GM23338 (cell line): ENCODE measurements around the gene CCDC63. TPM values are rescaled to one million over a fixed set of nuclear protein-coding genes. Genes with fewer than 3 reads are reported as not detected.

Experiments used
- ATAC-seq: fragments of 200-7000 bp; cut with Tn5 transposase; 3 replicates; pipeline ENCODE4 v1.9.1; 2020
- DNase-seq: peaks from one replicate; pipeline ENCODE4 v3.0.0-alpha.2; 2015; ENCODE audit warnings: low spot score
- H2AFZ ChIP-seq: fragments of 200-600 bp; sonication (generic); 2 replicates; pipeline ENCODE4 v1.8.0; 2016; ENCODE audit warnings: antibody characterized with exemption, mild to moderate bottlenecking, moderate library complexity
- H3F3A ChIP-seq: fragments of 200-600 bp; sonication (generic); replicated peaks from 2 replicates; pipeline ENCODE4 v1.8.0; 2017; ENCODE audit warnings: antibody characterized with exemption, mixed run types, low read depth
- H3K27ac ChIP-seq: fragments of 200-600 bp; sonication (generic); 2 replicates; pipeline ENCODE4 v1.6.1; 2016; ENCODE audit warnings: low read depth
- H3K27me3 ChIP-seq: fragments of 200-600 bp; sonication (generic); 2 replicates; pipeline ENCODE4 v1.8.0; 2016; ENCODE audit warnings: mild to moderate bottlenecking, mixed run types, moderate library complexity; ENCODE audit not compliant: insufficient read depth
- H3K36me3 ChIP-seq: fragments of 200-600 bp; sonication (generic); 2 replicates; pipeline ENCODE4 v1.8.0; 2016; ENCODE audit warnings: mild to moderate bottlenecking; ENCODE audit not compliant: insufficient read depth
- H3K4me1 ChIP-seq: fragments of 200-600 bp; sonication (generic); 2 replicates; pipeline ENCODE4 v1.8.0; 2016; ENCODE audit warnings: mild to moderate bottlenecking, moderate library complexity; ENCODE audit not compliant: insufficient read depth
- H3K4me2 ChIP-seq: fragments of 200-600 bp; sonication (generic); 2 replicates; pipeline ENCODE4 v1.7.1; 2017; ENCODE audit warnings: mixed run types
- H3K4me3 ChIP-seq: fragments of 200-600 bp; sonication (generic); 2 replicates; pipeline ENCODE4 v1.6.1; 2016; ENCODE audit warnings: mixed run types
- H3K79me2 ChIP-seq: fragments of 200-600 bp; sonication (generic); replicated peaks from 2 replicates; pipeline ENCODE4 v1.8.0; 2017; ENCODE audit warnings: mild to moderate bottlenecking; ENCODE audit not compliant: insufficient read depth
- H3K9me2 ChIP-seq: fragments of 200-600 bp; sonication (generic); 2 replicates; pipeline ENCODE4 v1.8.0; 2017; ENCODE audit not compliant: insufficient read depth
- H4K20me1 ChIP-seq: fragments of 200-600 bp; sonication (generic); replicated peaks from 2 replicates; pipeline ENCODE4 v1.8.0; 2017; ENCODE audit warnings: mild to moderate bottlenecking; ENCODE audit not compliant: insufficient read depth
- H3K27ac Mint-ChIP-seq: 2 replicates; pipeline ENCODE4 v1.8.0; 2020; ENCODE audit warnings: inconsistent platforms, mild to moderate bottlenecking, moderate library complexity, mixed read lengths
- H3K27me3 Mint-ChIP-seq: 3 replicates; pipeline ENCODE4 v1.8.0; 2022; ENCODE audit warnings: low read depth, mild to moderate bottlenecking, moderate library complexity, mixed read lengths, inconsistent platforms; ENCODE audit not compliant: insufficient read depth, poor library complexity
- H3K36me3 Mint-ChIP-seq: 3 replicates; pipeline ENCODE4 v1.8.0; 2021; ENCODE audit warnings: low read depth, mild to moderate bottlenecking, inconsistent platforms, moderate library complexity, mixed read lengths
- H3K4me1 Mint-ChIP-seq: 3 replicates; pipeline ENCODE4 v1.8.0; 2020; ENCODE audit warnings: mild to moderate bottlenecking, inconsistent platforms, mixed read lengths
- H3K4me3 Mint-ChIP-seq: 3 replicates; pipeline ENCODE4 v1.8.0; 2021; ENCODE audit warnings: moderate library complexity, mild to moderate bottlenecking, inconsistent platforms, mixed read lengths
- H3K9me3 Mint-ChIP-seq: 3 replicates; pipeline ENCODE4 v1.8.0; 2020; ENCODE audit warnings: moderate library complexity, mild to moderate bottlenecking, inconsistent platforms, mixed read lengths
- CREB1 ChIP-seq: fragments of 250-450 bp; sonication (Bioruptor Pico); IDR thresholded peaks from 2 replicates; pipeline ENCODE4 v1.5.0; 2020; ENCODE audit warnings: low read depth, mild to moderate bottlenecking, moderate library complexity
- ETS1 ChIP-seq: IDR thresholded peaks from 2 replicates; pipeline ENCODE4 v1.6.1; 2016; ENCODE audit warnings: antibody characterized with exemption
- EZH2 ChIP-seq: fragments of 200-600 bp; sonication (generic); IDR thresholded peaks from one replicate; pipeline ENCODE4 v1.8.0; 2017; ENCODE audit warnings: antibody characterized with exemption, mild to moderate bottlenecking, low read depth; ENCODE audit not compliant: unreplicated experiment
- EZH2phosphoT487 ChIP-seq: fragments of 200-600 bp; sonication (generic); IDR thresholded peaks from one replicate; pipeline ENCODE4 v1.8.1; 2018; ENCODE audit warnings: antibody characterized with exemption; ENCODE audit not compliant: unreplicated experiment
- JUNB ChIP-seq: IDR thresholded peaks from one replicate; pipeline ENCODE4 v1.6.1; 2016; ENCODE audit warnings: antibody characterized with exemption; ENCODE audit not compliant: unreplicated experiment
- POLR2AphosphoS5 ChIP-seq: IDR thresholded peaks from 2 replicates; pipeline ENCODE4 v1.6.1; 2016; ENCODE audit warnings: antibody characterized with exemption, low read depth
- STAT1 ChIP-seq: IDR thresholded peaks from one replicate; pipeline ENCODE4 v1.6.1; 2016; ENCODE audit warnings: antibody characterized with exemption; ENCODE audit not compliant: unreplicated experiment
- ZNF114 ChIP-seq: fragments of 250-450 bp; sonication (Bioruptor Pico); IDR thresholded peaks from 2 replicates; pipeline ENCODE4 v1.5.0; 2020; ENCODE audit warnings: mild to moderate bottlenecking, moderate library complexity
- ZNF331 ChIP-seq: fragments of 250-450 bp; sonication (Bioruptor Pico); IDR thresholded peaks from 2 replicates; pipeline ENCODE4 v1.5.0; 2020; ENCODE audit warnings: low read depth, mild to moderate bottlenecking, moderate library complexity
- polyA plus RNA-seq: library from polyadenylated mRNA; unstranded; fragments of >200 nt; fragmentation: Nextera tagmentation; extraction: Ambion mirVana; gene quantifications from 2 replicates; pipeline ENCODE4 v1.2.1, GENCODE V29; 2016
- total RNA-seq: library from RNA; depleted of rRNA; stranded (reverse); fragments of >200 nt; shearing (Covaris generic); gene quantifications from 2 replicates; pipeline ENCODE4 v1.2.3, GENCODE V29; 2014
- TF ChIP-seq, protein P1 (sequence below): fragments of 250-450 bp; sonication (Bioruptor Pico); IDR thresholded peaks from 2 replicates; pipeline ENCODE4 v1.5.0; 2020; ENCODE audit warnings: mild to moderate bottlenecking, moderate library complexity
- TF ChIP-seq, protein P2 (sequence below), 2 experiments: fragments of 200-600 bp in 1 of 2; sonication (generic) in 1 of 2; conservative IDR thresholded peaks; 2 replicates each; pipeline versions ENCODE4 v1.5.1 to v1.6.1; 2016 to 2017; ENCODE audit warnings: antibody characterized with exemption in 2 of 2, low read depth in 2 of 2, mild to moderate bottlenecking in 2 of 2, moderate library complexity in 1 of 2

CCDC63 gene
- total and polyA plus RNA-seq, 2 experiments from 2014 or later: 1.8 TPM; not detected in 1

DNA sequence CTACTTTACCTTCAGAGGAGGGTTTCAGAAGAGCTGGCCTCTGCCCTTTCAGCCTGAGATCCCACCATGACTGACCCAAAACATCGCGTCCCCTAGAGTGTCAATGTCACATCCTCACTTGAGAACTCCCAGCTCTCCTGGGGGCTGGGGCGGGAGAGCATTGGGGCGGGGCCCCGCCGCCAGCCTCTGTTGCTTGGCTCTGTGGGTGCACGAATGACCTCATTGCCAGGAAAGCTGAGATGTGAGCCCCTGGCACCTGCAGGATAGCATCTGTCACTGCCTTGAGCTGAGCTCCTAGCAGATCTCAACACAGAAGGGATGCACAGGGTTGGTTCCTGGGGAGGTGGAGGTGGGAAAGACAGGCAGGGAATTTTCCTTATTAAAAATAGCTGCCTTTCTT lies 94.1 kb downstream of the CCDC63 start:
- peaks cover 11% of the 10 kb centered on the region for H3K9me3 Mint-ChIP-seq
- H3K27me3 Mint-ChIP-seq: peaks cover 8% of the 10 kb centered on the region
- ATAC-seq: no peak
- H3K27ac ChIP-seq: no peak overlapping the region
- H3K36me3 ChIP-seq: no peaks in the 10 kb centered on the region
- no peaks in the 10 kb centered on the region for H3K79me2 ChIP-seq
- H3K4me2 ChIP-seq: no peak overlapping the region
- DNase-seq: no peak
- H4K20me1 ChIP-seq: no peaks in the 10 kb centered on the region
- H3K4me1 Mint-ChIP-seq: peaks cover 23% of the 10 kb centered on the region
- 0 out of 2 replicates have a peak, but pooled peaks cover 10% of the 10 kb centered on the region for H3K9me2 ChIP-seq
- H2AFZ ChIP-seq: no peak overlapping the region
- TF ChIP-seq EZH2phosphoT487 (no peak), POLR2AphosphoS5 (no peak)
- H3K4me3 Mint-ChIP-seq: no peak overlapping the region
- H3K36me3 Mint-ChIP-seq: peaks cover 28% of the 10 kb centered on the region
- no peaks in the 10 kb centered on the region for H3K27me3 ChIP-seq
- no peaks in the 10 kb centered on the region for H3F3A ChIP-seq
- no peak overlapping the region for H3K27ac Mint-ChIP-seq
- H3K4me1 ChIP-seq: peaks cover 16% of the 10 kb centered on the region
- H3K4me3 ChIP-seq: no peak overlapping the region

DNA sequence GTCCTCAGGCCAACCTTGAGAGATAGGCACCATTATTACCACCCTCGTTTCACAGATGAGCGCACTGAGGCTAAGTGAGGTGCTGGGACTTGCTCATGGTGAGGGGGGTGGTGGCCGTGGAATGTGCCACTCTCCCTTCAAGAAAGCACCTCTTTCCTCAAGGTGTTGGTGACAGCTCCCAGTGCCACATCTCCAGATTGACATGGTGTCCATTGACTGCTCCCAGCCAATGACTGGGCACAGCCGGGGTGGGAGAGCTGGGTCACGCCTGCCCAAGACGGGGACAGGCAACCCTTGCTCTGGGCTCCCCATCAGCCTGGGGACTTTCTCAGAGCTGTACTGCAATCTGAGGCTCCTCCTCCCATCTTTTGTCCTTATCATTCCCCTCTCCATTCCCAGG lies 94.6 kb downstream of the CCDC63 start:
- H2AFZ ChIP-seq: no peak overlapping the region
- Mint-ChIP-seq H3K9me3 (peaks cover 15% of the 10 kb centered on the region), H3K27me3 (peaks cover 8% of the 10 kb centered on the region), H3K27ac (no peak overlapping the region), H3K4me3 (no peak overlapping the region), H3K36me3 (peaks cover 32% of the 10 kb centered on the region), H3K4me1 (peaks cover 18% of the 10 kb centered on the region)
- peaks cover 12% of the 10 kb centered on the region for H3K4me1 ChIP-seq
- H3K79me2 ChIP-seq: no peaks in the 10 kb centered on the region
- H3K36me3 ChIP-seq: 0 out of 2 replicates have a peak, but pooled peaks cover 2% of the 10 kb centered on the region
- DNase-seq (no peak), ATAC-seq (no peak)
- H3F3A ChIP-seq: no peaks in the 10 kb centered on the region
- no peaks in the 10 kb centered on the region for H3K27me3 ChIP-seq
- no peak overlapping the region for H3K4me2 ChIP-seq
- no peaks in the 10 kb centered on the region for H4K20me1 ChIP-seq
- H3K27ac ChIP-seq: no peak overlapping the region
- H3K4me3 ChIP-seq: no peak overlapping the region
- H3K9me2 ChIP-seq: 0 out of 2 replicates have a peak, but pooled peaks cover 10% of the 10 kb centered on the region
- TF ChIP-seq JUNB (no peak), ZNF114 (CRISPR knock-in tag) (no peak), ETS1 (no peak), CREB1 (CRISPR knock-in tag) (no peak), ZNF331 (CRISPR knock-in tag) (no peak), POLR2AphosphoS5 (no peak), STAT1 (no peak), EZH2 (no peak)
- TF ChIP-seq, protein P1, sequence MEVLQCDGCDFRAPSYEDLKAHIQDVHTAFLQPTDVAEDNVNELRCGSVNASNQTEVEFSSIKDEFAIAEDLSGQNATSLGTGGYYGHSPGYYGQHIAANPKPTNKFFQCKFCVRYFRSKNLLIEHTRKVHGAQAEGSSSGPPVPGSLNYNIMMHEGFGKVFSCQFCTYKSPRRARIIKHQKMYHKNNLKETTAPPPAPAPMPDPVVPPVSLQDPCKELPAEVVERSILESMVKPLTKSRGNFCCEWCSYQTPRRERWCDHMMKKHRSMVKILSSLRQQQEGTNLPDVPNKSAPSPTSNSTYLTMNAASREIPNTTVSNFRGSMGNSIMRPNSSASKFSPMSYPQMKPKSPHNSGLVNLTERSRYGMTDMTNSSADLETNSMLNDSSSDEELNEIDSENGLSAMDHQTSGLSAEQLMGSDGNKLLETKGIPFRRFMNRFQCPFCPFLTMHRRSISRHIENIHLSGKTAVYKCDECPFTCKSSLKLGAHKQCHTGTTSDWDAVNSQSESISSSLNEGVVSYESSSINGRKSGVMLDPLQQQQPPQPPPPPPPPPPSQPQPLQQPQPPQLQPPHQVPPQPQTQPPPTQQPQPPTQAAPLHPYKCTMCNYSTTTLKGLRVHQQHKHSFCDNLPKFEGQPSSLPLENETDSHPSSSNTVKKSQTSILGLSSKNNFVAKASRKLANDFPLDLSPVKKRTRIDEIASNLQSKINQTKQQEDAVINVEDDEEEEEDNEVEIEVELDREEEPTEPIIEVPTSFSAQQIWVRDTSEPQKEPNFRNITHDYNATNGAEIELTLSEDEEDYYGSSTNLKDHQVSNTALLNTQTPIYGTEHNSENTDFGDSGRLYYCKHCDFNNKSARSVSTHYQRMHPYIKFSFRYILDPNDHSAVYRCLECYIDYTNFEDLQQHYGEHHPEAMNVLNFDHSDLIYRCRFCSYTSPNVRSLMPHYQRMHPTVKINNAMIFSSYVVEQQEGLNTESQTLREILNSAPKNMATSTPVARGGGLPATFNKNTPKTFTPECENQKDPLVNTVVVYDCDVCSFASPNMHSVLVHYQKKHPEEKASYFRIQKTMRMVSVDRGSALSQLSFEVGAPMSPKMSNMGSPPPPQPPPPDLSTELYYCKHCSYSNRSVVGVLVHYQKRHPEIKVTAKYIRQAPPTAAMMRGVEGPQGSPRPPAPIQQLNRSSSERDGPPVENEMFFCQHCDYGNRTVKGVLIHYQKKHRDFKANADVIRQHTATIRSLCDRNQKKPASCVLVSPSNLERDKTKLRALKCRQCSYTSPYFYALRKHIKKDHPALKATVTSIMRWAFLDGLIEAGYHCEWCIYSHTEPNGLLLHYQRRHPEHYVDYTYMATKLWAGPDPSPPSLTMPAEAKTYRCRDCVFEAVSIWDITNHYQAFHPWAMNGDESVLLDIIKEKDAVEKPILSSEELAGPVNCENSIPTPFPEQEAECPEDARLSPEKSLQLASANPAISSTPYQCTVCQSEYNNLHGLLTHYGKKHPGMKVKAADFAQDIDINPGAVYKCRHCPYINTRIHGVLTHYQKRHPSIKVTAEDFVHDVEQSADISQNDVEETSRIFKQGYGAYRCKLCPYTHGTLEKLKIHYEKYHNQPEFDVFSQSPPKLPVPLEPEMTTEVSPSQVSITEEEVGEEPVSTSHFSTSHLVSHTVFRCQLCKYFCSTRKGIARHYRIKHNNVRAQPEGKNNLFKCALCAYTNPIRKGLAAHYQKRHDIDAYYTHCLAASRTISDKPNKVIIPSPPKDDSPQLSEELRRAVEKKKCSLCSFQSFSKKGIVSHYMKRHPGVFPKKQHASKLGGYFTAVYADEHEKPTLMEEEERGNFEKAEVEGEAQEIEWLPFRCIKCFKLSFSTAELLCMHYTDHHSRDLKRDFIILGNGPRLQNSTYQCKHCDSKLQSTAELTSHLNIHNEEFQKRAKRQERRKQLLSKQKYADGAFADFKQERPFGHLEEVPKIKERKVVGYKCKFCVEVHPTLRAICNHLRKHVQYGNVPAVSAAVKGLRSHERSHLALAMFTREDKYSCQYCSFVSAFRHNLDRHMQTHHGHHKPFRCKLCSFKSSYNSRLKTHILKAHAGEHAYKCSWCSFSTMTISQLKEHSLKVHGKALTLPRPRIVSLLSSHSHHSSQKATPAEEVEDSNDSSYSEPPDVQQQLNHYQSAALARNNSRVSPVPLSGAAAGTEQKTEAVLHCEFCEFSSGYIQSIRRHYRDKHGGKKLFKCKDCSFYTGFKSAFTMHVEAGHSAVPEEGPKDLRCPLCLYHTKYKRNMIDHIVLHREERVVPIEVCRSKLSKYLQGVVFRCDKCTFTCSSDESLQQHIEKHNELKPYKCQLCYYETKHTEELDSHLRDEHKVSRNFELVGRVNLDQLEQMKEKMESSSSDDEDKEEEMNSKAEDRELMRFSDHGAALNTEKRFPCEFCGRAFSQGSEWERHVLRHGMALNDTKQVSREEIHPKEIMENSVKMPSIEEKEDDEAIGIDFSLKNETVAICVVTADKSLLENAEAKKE (CRISPR knock-in tag): no peak
- TF ChIP-seq, protein P2, sequence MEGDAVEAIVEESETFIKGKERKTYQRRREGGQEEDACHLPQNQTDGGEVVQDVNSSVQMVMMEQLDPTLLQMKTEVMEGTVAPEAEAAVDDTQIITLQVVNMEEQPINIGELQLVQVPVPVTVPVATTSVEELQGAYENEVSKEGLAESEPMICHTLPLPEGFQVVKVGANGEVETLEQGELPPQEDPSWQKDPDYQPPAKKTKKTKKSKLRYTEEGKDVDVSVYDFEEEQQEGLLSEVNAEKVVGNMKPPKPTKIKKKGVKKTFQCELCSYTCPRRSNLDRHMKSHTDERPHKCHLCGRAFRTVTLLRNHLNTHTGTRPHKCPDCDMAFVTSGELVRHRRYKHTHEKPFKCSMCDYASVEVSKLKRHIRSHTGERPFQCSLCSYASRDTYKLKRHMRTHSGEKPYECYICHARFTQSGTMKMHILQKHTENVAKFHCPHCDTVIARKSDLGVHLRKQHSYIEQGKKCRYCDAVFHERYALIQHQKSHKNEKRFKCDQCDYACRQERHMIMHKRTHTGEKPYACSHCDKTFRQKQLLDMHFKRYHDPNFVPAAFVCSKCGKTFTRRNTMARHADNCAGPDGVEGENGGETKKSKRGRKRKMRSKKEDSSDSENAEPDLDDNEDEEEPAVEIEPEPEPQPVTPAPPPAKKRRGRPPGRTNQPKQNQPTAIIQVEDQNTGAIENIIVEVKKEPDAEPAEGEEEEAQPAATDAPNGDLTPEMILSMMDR (conservative IDR thresholded peaks at IDR 0.05; ENCODE audit: low read depth in 2 of 2): no peak
